Loucy (cell line): ENCODE data around the gene FAM229B.

Source experiments
- EZH2phosphoT487 ChIP-seq: fragments of 200-600 bp; IDR thresholded peaks from 2 replicates; pipeline ENCODE4 v1.6.1; 2018; ENCODE audit warnings: antibody characterized with exemption, mild to moderate bottlenecking, moderate library complexity, borderline replicate concordance
- TF ChIP-seq, protein P1 (sequence below): fragments of 200-600 bp; sonication (generic); conservative IDR thresholded peaks from 2 replicates; pipeline ENCODE4 v1.5.1; 2014; ENCODE audit warnings: mild to moderate bottlenecking, antibody characterized with exemption, low read length

DNA sequence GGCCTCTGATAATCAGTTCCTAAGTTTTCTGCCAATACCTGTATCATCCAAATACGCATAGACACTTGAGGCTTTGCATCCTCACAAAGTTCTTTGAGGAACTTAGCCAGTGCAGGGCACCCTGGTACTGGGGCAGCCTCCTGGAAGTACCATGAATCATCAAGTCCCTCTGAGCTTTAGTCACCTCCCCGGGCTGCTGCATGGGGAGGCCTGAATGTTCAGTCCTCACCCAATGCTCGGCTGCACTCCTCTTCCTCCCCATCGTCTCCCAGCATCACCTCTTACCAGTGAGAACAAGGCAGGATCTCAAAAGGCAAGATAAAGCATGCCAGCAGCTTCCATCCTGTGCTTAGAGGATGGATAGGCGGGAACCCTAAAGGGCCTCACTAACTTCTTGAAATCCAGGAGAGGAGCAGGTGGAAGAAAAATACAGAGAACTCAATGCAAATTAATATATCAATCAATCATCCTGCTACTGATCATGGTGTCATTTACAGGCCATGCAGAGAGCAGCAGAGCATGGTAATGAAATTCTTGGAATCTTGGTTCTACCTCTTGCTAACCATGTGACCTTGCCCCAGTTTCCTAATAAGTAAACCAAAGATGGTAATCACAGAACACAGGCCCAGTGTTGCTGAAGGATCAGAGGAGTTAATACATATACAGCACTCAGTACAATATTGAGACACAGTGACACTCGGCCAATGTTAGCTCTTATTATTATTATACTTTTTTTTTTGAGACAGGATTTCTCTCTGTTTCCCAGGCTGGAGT is 38.2 kb upstream of the FAM229B start:
- TF ChIP-seq, protein P1, sequence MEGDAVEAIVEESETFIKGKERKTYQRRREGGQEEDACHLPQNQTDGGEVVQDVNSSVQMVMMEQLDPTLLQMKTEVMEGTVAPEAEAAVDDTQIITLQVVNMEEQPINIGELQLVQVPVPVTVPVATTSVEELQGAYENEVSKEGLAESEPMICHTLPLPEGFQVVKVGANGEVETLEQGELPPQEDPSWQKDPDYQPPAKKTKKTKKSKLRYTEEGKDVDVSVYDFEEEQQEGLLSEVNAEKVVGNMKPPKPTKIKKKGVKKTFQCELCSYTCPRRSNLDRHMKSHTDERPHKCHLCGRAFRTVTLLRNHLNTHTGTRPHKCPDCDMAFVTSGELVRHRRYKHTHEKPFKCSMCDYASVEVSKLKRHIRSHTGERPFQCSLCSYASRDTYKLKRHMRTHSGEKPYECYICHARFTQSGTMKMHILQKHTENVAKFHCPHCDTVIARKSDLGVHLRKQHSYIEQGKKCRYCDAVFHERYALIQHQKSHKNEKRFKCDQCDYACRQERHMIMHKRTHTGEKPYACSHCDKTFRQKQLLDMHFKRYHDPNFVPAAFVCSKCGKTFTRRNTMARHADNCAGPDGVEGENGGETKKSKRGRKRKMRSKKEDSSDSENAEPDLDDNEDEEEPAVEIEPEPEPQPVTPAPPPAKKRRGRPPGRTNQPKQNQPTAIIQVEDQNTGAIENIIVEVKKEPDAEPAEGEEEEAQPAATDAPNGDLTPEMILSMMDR: no peak
- no peak for TF ChIP-seq EZH2phosphoT487
